ENCODE measurements around the gene SMARCE1. TPM values are rescaled to one million over a fixed set of nuclear protein-coding genes. Genes with fewer than 3 reads are reported as not detected.

SMARCE1 gene
- polyA plus RNA-seq, 1 donor (not counting 4 experiments of a cell fraction or from before 2014, with no cell fraction given), result 60.6 TPM

DNA sequence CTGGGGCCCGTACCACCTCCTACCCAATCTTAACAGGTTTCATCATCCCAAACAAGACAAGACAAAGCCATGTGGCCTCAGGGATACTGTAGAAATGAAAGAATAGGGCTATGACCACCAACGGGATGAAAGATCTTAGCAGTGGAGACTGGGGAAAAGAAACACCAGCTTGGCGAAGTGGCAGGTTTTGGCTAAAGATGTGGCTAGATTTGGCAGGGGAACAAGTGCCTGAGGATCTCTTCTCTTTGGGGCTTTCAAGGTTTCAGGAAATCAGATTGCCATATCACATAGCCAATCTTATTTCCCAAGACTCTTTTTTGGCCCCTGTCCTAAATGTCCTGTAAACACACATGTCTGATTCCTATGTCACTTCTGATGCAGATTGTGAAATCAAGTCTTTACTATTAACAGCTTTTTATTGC, 49.0 kb upstream of the SMARCE1 start:
- FAIRE-seq, result peak; percentile 9
- no peak overlapping the region for H3K9ac ChIP-seq (ENCODE audit: control insufficient read depth, extremely low read depth, insufficient read depth, low read length)

DNA sequence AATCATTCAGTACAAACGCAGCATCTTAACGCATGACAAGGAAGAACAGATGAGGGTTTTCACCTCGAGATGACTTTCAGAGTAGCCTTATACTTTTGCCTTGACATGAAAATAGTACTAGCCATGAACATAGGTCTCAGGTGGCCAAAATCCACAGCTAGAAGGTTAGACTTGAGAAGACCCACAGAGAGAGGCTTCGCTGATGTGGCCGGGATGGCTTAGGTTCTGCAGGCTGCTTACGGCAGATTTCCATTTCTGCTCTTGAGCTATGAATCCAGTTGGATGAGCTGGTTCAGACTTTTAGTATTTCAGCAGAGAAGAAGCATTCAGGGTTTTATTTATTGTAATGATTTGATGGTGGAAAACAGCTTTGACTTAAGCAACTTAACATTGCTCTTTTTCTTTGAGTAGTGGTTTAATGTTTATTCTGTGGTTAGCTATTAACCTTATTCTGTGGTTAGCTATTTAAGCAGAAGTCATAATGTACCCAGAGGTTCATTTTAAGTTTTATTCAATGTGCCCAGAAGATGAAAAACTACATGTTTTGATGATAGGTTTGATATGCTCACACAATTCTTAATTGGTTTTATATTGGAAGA, 48.4 kb upstream of the SMARCE1 start:
- Histone ChIP-seq H3K79me2 (ENCODE audit: control insufficient read depth, insufficient read depth, low read length) (no peaks in the 10 kb centered on the region), H3K36me3 (ENCODE audit: control insufficient read depth in 2 of 2, extremely low read depth in 1 of 2, insufficient read depth in 2 of 2, low read length in 2 of 2) (no peaks in the 10 kb centered on the region), H3K27me3 (ENCODE audit: control insufficient read depth, extremely low read depth, insufficient read depth, low read length) (no peaks in the 10 kb centered on the region), H3K9me1 (ENCODE audit: control insufficient read depth, extremely low read depth, insufficient read depth, low read length) (no peaks in the 10 kb centered on the region), H3K4me1 (ENCODE audit: control insufficient read depth, extremely low read depth, insufficient read depth, low read length) (peaks cover 11% of the 10 kb centered on the region), H3K4me3 (ENCODE audit: control insufficient read depth in 2 of 3, extremely low read depth in 1 of 3, insufficient read depth in 2 of 3, low read depth in 1 of 3, low read length in 3 of 3) (no peak overlapping the region), H4K20me1 (ENCODE audit: control insufficient read depth, extremely low read depth, insufficient read depth, low read length) (no peaks in the 10 kb centered on the region), H2AFZ (ENCODE audit: control insufficient read depth, low read length) (no peak overlapping the region), H3K27ac (ENCODE audit: control insufficient read depth, insufficient read depth, low read length) (no peak overlapping the region), H3K9me3 (ENCODE audit: control insufficient read depth, low read depth, low read length) (no peaks in the 10 kb centered on the region), H3K4me2 (ENCODE audit: control insufficient read depth, extremely low read depth, insufficient read depth, low read depth, low read length) (peak overlapping the region; percentile 61), H3K9ac (ENCODE audit: control insufficient read depth, extremely low read depth, insufficient read depth, low read length) (no peak overlapping the region)
- FAIRE-seq (no peak), DNase-seq (ENCODE audit: low read depth, low spot score) (no peak)
- dilution Hi-C loops (cut with MboI; ENCODE audit: extremely low pct_ligation_motif_present, low sequenced_read_pairs), result no loop called here
- no peak for TF ChIP-seq EZH2 (IDR thresholded peaks at IDR 0.05; ENCODE audit: low read length)
- TF ChIP-seq, protein P1, sequence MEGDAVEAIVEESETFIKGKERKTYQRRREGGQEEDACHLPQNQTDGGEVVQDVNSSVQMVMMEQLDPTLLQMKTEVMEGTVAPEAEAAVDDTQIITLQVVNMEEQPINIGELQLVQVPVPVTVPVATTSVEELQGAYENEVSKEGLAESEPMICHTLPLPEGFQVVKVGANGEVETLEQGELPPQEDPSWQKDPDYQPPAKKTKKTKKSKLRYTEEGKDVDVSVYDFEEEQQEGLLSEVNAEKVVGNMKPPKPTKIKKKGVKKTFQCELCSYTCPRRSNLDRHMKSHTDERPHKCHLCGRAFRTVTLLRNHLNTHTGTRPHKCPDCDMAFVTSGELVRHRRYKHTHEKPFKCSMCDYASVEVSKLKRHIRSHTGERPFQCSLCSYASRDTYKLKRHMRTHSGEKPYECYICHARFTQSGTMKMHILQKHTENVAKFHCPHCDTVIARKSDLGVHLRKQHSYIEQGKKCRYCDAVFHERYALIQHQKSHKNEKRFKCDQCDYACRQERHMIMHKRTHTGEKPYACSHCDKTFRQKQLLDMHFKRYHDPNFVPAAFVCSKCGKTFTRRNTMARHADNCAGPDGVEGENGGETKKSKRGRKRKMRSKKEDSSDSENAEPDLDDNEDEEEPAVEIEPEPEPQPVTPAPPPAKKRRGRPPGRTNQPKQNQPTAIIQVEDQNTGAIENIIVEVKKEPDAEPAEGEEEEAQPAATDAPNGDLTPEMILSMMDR (optimal IDR thresholded peaks at IDR 0.05 in 1 of 3, IDR thresholded peaks at IDR 0.05 in 1 of 3, conservative IDR thresholded peaks at IDR 0.05 in 1 of 3; ENCODE audit: extremely low read depth in 1 of 3, insufficient read depth in 2 of 3, low read length in 3 of 3), result no peak

More for the DNA sequence above, 49.0 kb upstream of the SMARCE1 start:
- H3K4me2 ChIP-seq (ENCODE audit: control insufficient read depth, extremely low read depth, insufficient read depth, low read depth, low read length), result peak overlapping the region; percentile 61
- H3K36me3 ChIP-seq (ENCODE audit: control insufficient read depth in 2 of 2, extremely low read depth in 1 of 2, insufficient read depth in 2 of 2, low read length in 2 of 2), result no peaks in the 10 kb centered on the region
- no peak overlapping the region for H3K4me3 ChIP-seq (ENCODE audit: control insufficient read depth in 2 of 3, extremely low read depth in 1 of 3, insufficient read depth in 2 of 3, low read depth in 1 of 3, low read length in 3 of 3)
- TF ChIP-seq, protein P1 (optimal IDR thresholded peaks at IDR 0.05 in 1 of 3, IDR thresholded peaks at IDR 0.05 in 1 of 3, conservative IDR thresholded peaks at IDR 0.05 in 1 of 3; ENCODE audit: extremely low read depth in 1 of 3, insufficient read depth in 2 of 3, low read length in 3 of 3), result no peak
- no peak for TF ChIP-seq EZH2 (IDR thresholded peaks at IDR 0.05; ENCODE audit: low read length)
- no peaks in the 10 kb centered on the region for H4K20me1 ChIP-seq (ENCODE audit: control insufficient read depth, extremely low read depth, insufficient read depth, low read length)
- H3K79me2 ChIP-seq (ENCODE audit: control insufficient read depth, insufficient read depth, low read length), result no peaks in the 10 kb centered on the region
- H3K27ac ChIP-seq (ENCODE audit: control insufficient read depth, insufficient read depth, low read length), result no peak overlapping the region
- H3K4me1 ChIP-seq (ENCODE audit: control insufficient read depth, extremely low read depth, insufficient read depth, low read length), result peaks cover 11% of the 10 kb centered on the region
- H3K27me3 ChIP-seq (ENCODE audit: control insufficient read depth, extremely low read depth, insufficient read depth, low read length), result no peaks in the 10 kb centered on the region
- H3K9me3 ChIP-seq (ENCODE audit: control insufficient read depth, low read depth, low read length), result no peaks in the 10 kb centered on the region
- DNase-seq (ENCODE audit: low read depth, low spot score), result no peak
- dilution Hi-C loops (cut with MboI; ENCODE audit: extremely low pct_ligation_motif_present, low sequenced_read_pairs), result no loop called here
- no peak overlapping the region for H2AFZ ChIP-seq (ENCODE audit: control insufficient read depth, low read length)
- no peaks in the 10 kb centered on the region for H3K9me1 ChIP-seq (ENCODE audit: control insufficient read depth, extremely low read depth, insufficient read depth, low read length)
